HepG2 (cell line): ENCODE data around the gene DNAJB2. TPM values are rescaled to one million over a fixed set of nuclear protein-coding genes. Genes with fewer than 3 reads are reported as not detected.

Source experiments
- ATF1 ChIP-seq: IDR thresholded peaks from 2 replicates; pipeline ENCODE4 v1.6.1; 2016; ENCODE audit warnings: mild to moderate bottlenecking, control low read depth
- BRCA1 ChIP-seq: sonication (generic); formaldehyde crosslinking; IDR thresholded peaks from 2 replicates; pipeline ENCODE4 v1.4.0; 2020; ENCODE audit warnings: missing genetic modification reagents
- DMAP1 ChIP-seq: IDR thresholded peaks from 2 replicates; pipeline ENCODE4 v1.6.1; 2016
- EEA1 ChIP-seq: sonication (generic); formaldehyde crosslinking; IDR thresholded peaks from 2 replicates; pipeline ENCODE4 v1.5.1; 2020; ENCODE audit warnings: mild to moderate bottlenecking, missing genetic modification reagents, borderline replicate concordance
- ERF ChIP-seq: IDR thresholded peaks from 2 replicates; pipeline ENCODE4 v1.6.1; 2018; ENCODE audit warnings: missing biosample characterization, missing genetic modification reagents
- JUND ChIP-seq: sonication (generic); formaldehyde crosslinking; IDR thresholded peaks from 2 replicates; pipeline ENCODE4 v1.8.0; 2022; ENCODE audit warnings: mild to moderate bottlenecking, missing genetic modification reagents
- KDM5A ChIP-seq: fragments of 200-600 bp; sonication (generic); IDR thresholded peaks from 2 replicates; pipeline ENCODE4 v1.7.0; 2018; ENCODE audit warnings: antibody characterized with exemption, mild to moderate bottlenecking, low read length, borderline replicate concordance
- KLF13 ChIP-seq: sonication (generic); formaldehyde crosslinking; IDR thresholded peaks from 2 replicates; pipeline ENCODE4 v1.4.0; 2020; ENCODE audit warnings: mild to moderate bottlenecking, missing genetic modification reagents
- MAF1 ChIP-seq: sonication (generic); formaldehyde crosslinking; IDR thresholded peaks from 2 replicates; pipeline ENCODE4 v1.5.0; 2020; ENCODE audit warnings: missing genetic modification reagents, borderline replicate concordance
- MED1 ChIP-seq: sonication (generic); formaldehyde crosslinking; IDR thresholded peaks from 2 replicates; pipeline ENCODE4 v1.4.0; 2020; ENCODE audit warnings: missing genetic modification reagents
- MEIS2 ChIP-seq: sonication (generic); formaldehyde crosslinking; IDR thresholded peaks from 2 replicates; pipeline ENCODE4 v1.9.0; 2021; ENCODE audit warnings: mild to moderate bottlenecking, missing genetic modification reagents
- MXI1 ChIP-seq: IDR thresholded peaks from 3 replicates; pipeline ENCODE4 v1.6.1; 2012; ENCODE audit warnings: low read depth, low read length, inconsistent platforms, borderline replicate concordance
- NFE2L1 ChIP-seq: sonication (generic); formaldehyde crosslinking; IDR thresholded peaks from 2 replicates; pipeline ENCODE4 v1.4.0; 2020; ENCODE audit warnings: missing genetic modification reagents, mild to moderate bottlenecking, borderline replicate concordance
- POGK ChIP-seq: sonication (generic); formaldehyde crosslinking; conservative IDR thresholded peaks from 2 replicates; pipeline ENCODE4 v1.8.0; 2022; ENCODE audit warnings: mild to moderate bottlenecking, moderate library complexity, missing genetic modification reagents
- REL ChIP-seq: sonication (generic); formaldehyde crosslinking; conservative IDR thresholded peaks from 2 replicates; pipeline ENCODE4 v1.8.0; 2022; ENCODE audit warnings: mild to moderate bottlenecking, missing genetic modification reagents, moderate library complexity
- WIZ ChIP-seq: sonication (generic); formaldehyde crosslinking; IDR thresholded peaks from 2 replicates; pipeline ENCODE4 v1.5.1; 2020; ENCODE audit warnings: mild to moderate bottlenecking, missing genetic modification reagents
- ZFP37 ChIP-seq: sonication (generic); formaldehyde crosslinking; IDR thresholded peaks from 2 replicates; pipeline ENCODE4 v1.4.0; 2020; ENCODE audit warnings: missing genetic modification reagents, borderline replicate concordance
- ZNF160 ChIP-seq: sonication (generic); formaldehyde crosslinking; IDR thresholded peaks from 2 replicates; pipeline ENCODE4 v1.8.0; 2022; ENCODE audit warnings: mild to moderate bottlenecking, inconsistent platforms, missing genetic modification reagents
- ZNF225 ChIP-seq: sonication (generic); formaldehyde crosslinking; IDR thresholded peaks from 2 replicates; pipeline ENCODE4 v1.4.0; 2020; ENCODE audit warnings: mild to moderate bottlenecking, missing genetic modification reagents
- ZNF557 ChIP-seq: sonication (generic); formaldehyde crosslinking; IDR thresholded peaks from 2 replicates; pipeline ENCODE4 v1.4.0; 2020; ENCODE audit warnings: missing genetic modification reagents
- ZNF605 ChIP-seq: sonication (generic); formaldehyde crosslinking; IDR thresholded peaks from 2 replicates; pipeline ENCODE4 v1.8.0; 2022; ENCODE audit warnings: mild to moderate bottlenecking, missing genetic modification reagents
- ZNF615 ChIP-seq: sonication (generic); formaldehyde crosslinking; IDR thresholded peaks from 2 replicates; pipeline ENCODE4 v1.5.0; 2020; ENCODE audit warnings: mild to moderate bottlenecking, missing genetic modification reagents, borderline replicate concordance
- ZNF766 ChIP-seq: sonication (generic); formaldehyde crosslinking; IDR thresholded peaks from 2 replicates; pipeline ENCODE4 v1.5.0; 2020; ENCODE audit warnings: missing genetic modification reagents, borderline replicate concordance
- polyA plus RNA-seq, 8 experiments: library from polyadenylated mRNA; depleted of rRNA in 3 of 8; stranded (reverse) in 7 of 8; unstranded in 1 of 8; fragments of >200 nt; fragmentation: Illumina TruSeq in 4 of 8; extraction: Trizol in 4 of 8; gene quantifications; 2 replicates each; pipeline versions ENCODE4 v1.2.1 to v1.2.3, GENCODE V29; 2011 to 2016; ENCODE audit warnings: low read depth in 4 of 8, missing spikeins in 1 of 8, mixed read lengths in 1 of 8; ENCODE audit not compliant: insufficient read depth in 1 of 8
- total RNA-seq, 5 experiments: library from RNA; depleted of rRNA; stranded (reverse); fragments of >200 nt; fragmentation: Illumina TruSeq; extraction: Trizol; gene quantifications; 2 replicates each; pipeline ENCODE4 v1.2.3, GENCODE V29; 2016; ENCODE audit warnings: low read depth in 1 of 5
- TF ChIP-seq, protein P1 (sequence below): sonication (generic); formaldehyde crosslinking; IDR thresholded peaks from 2 replicates; pipeline ENCODE4 v1.4.0; 2020; ENCODE audit warnings: missing genetic modification reagents
- TF ChIP-seq, protein P2 (sequence below): IDR thresholded peaks from 2 replicates; pipeline ENCODE4 v1.6.1; 2016; ENCODE audit warnings: control low read depth
- TF ChIP-seq, protein P3 (sequence below): sonication (generic); formaldehyde crosslinking; IDR thresholded peaks from 2 replicates; pipeline ENCODE4 v1.8.1; 2023; ENCODE audit warnings: mild to moderate bottlenecking, moderate library complexity, missing genetic modification reagents

The DNAJB2 gene
- total and polyA plus RNA-seq, 2 of the 13 experiments (the other 11 are each of a cell fraction or from before 2014, with no cell fraction given), result 21.3 to 31.1 TPM

GRCh38 chr2:219230059-219230540 lies 49.1 kb upstream of the DNAJB2 start (continued):
- 0 out of 2 replicates have a peak, but pooled peaks have one; percentile 37 for TF ChIP-seq POGK (CRISPR knock-in tag)
- TF ChIP-seq ZNF557 (CRISPR knock-in tag), result 0 out of 2 replicates have a peak, but pooled peaks have one; percentile 12
- TF ChIP-seq REL (CRISPR knock-in tag), result no peak
- TF ChIP-seq, protein P1, sequence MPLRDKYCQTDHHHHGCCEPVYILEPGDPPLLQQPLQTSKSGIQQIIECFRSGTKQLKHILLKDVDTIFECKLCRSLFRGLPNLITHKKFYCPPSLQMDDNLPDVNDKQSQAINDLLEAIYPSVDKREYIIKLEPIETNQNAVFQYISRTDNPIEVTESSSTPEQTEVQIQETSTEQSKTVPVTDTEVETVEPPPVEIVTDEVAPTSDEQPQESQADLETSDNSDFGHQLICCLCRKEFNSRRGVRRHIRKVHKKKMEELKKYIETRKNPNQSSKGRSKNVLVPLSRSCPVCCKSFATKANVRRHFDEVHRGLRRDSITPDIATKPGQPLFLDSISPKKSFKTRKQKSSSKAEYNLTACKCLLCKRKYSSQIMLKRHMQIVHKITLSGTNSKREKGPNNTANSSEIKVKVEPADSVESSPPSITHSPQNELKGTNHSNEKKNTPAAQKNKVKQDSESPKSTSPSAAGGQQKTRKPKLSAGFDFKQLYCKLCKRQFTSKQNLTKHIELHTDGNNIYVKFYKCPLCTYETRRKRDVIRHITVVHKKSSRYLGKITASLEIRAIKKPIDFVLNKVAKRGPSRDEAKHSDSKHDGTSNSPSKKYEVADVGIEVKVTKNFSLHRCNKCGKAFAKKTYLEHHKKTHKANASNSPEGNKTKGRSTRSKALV (CRISPR knock-in tag), result peak; percentile 77; the same call in 1 of the 2 replicates
- TF ChIP-seq MXI1, result peak; percentile 64; the same call in 1 of the 3 replicates
- TF ChIP-seq DMAP1, result 0 out of 2 replicates have a peak, but pooled peaks have one; percentile 42
- 0 out of 2 replicates have a peak, but pooled peaks have one; percentile 37 for TF ChIP-seq KLF13 (CRISPR knock-in tag)
- TF ChIP-seq ZNF160, result 0 out of 2 replicates have a peak, but pooled peaks have one; percentile 7
- TF ChIP-seq ZNF605 (CRISPR knock-in tag), result peak; percentile 30; the same call in 1 of the 2 replicates
- no peak for TF ChIP-seq ZNF615 (CRISPR knock-in tag)
- TF ChIP-seq ATF1 (CRISPR knock-in tag), result 0 out of 2 replicates have a peak, but pooled peaks have one; percentile 1
- TF ChIP-seq BRCA1 (CRISPR knock-in tag), result no peak
- TF ChIP-seq EEA1, result no peak
- TF ChIP-seq NFE2L1, result 0 out of 2 replicates have a peak, but pooled peaks have one; percentile 50
- TF ChIP-seq, protein P2, sequence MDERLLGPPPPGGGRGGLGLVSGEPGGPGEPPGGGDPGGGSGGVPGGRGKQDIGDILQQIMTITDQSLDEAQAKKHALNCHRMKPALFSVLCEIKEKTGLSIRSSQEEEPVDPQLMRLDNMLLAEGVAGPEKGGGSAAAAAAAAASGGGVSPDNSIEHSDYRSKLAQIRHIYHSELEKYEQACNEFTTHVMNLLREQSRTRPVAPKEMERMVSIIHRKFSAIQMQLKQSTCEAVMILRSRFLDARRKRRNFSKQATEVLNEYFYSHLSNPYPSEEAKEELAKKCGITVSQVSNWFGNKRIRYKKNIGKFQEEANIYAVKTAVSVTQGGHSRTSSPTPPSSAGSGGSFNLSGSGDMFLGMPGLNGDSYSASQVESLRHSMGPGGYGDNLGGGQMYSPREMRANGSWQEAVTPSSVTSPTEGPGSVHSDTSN (CRISPR knock-in tag), result no peak
- peak; percentile 68; the same call in 1 of the 2 replicates for TF ChIP-seq KDM5A
- TF ChIP-seq ZNF225, result peak; percentile 41; the same call in 1 of the 2 replicates
- TF ChIP-seq MAF1, result peak; percentile 57; the same call in 1 of the 2 replicates
- TF ChIP-seq, protein P3, sequence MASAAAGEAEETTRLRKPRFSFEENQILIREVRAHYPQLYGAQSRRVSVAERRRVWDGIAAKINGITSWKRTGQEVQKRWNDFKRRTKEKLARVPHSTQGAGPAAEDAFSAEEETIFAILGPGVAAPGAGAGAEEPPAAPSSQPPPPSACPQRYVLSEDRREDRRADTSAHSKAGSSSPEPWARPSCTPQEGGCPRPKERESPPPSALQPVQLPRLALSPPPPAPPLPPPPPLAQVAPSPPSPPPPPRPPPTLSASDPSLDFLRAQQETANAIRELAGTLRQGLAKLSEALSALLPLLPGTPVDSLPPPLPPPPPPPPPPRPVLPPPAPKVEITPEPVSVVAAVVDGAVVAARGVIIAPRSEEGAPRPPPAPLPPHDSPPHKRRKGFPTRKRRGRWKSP, result 0 out of 2 replicates have a peak, but pooled peaks have one; percentile 8
- 0 out of 2 replicates have a peak, but pooled peaks have one; percentile 4 for TF ChIP-seq ERF (CRISPR knock-in tag)
- peak; percentile 21; the same call in 1 of the 2 replicates for TF ChIP-seq MED1 (CRISPR knock-in tag)
- 0 out of 2 replicates have a peak, but pooled peaks have one; percentile 23 for TF ChIP-seq WIZ (CRISPR knock-in tag)
- TF ChIP-seq ZFP37 (CRISPR knock-in tag), result peak; percentile 74; the same call in 1 of the 2 replicates
- peak; percentile 16; the same call in 1 of the 2 replicates for TF ChIP-seq ZNF766 (CRISPR knock-in tag)
- TF ChIP-seq MEIS2, result no peak
- TF ChIP-seq JUND (CRISPR knock-in tag), result no peak
